Mucosa of stomach (tissue), 1 donor: Measurements from ENCODE around the gene MCU.

Experiments used
- H3K27me3 ChIP-seq: one replicate; pipeline ENCODE4 v1.7.0; 2013; ENCODE audit warnings: mild to moderate bottlenecking, low read length; ENCODE audit not compliant: control insufficient read depth, insufficient read depth
- H3K36me3 ChIP-seq: one replicate; pipeline ENCODE4 v1.7.0; 2013; ENCODE audit warnings: low read length; ENCODE audit not compliant: control insufficient read depth, insufficient read depth
- H3K4me1 ChIP-seq: one replicate; pipeline ENCODE4 v1.7.0; 2013; ENCODE audit warnings: mild to moderate bottlenecking, low read length; ENCODE audit not compliant: control insufficient read depth, insufficient read depth
- H3K4me3 ChIP-seq: one replicate; pipeline ENCODE4 v1.7.0; 2013; ENCODE audit warnings: low read length
- H3K9ac ChIP-seq: one replicate; pipeline ENCODE4 v1.7.0; 2013; ENCODE audit warnings: mild to moderate bottlenecking, low read length, moderate library complexity
- H3K9me3 ChIP-seq: one replicate; pipeline ENCODE4 v1.7.0; 2013; ENCODE audit warnings: mild to moderate bottlenecking, low read length, moderate library complexity; ENCODE audit not compliant: control insufficient read depth
- donor health status: Pancreatic carcinoma.

The MCU gene

GRCh38 chr10:72842164-72842563 is 150.2 kb downstream of the MCU start:
- Histone ChIP-seq H3K9me3 (no peaks in the 10 kb centered on the region), H3K9ac (no peak overlapping the region), H3K4me1 (no peaks in the 10 kb centered on the region), H3K36me3 (no peaks in the 10 kb centered on the region), H3K27me3 (no peaks in the 10 kb centered on the region), H3K4me3 (no peak overlapping the region)

- H3K4me3 ChIP-seq, result no peak overlapping the region
- H3K9ac ChIP-seq, result no peak overlapping the region
- no peaks in the 10 kb centered on the region for H3K27me3 ChIP-seq
- no peaks in the 10 kb centered on the region for H3K36me3 ChIP-seq
- no peaks in the 10 kb centered on the region for H3K4me1 ChIP-seq
- H3K9me3 ChIP-seq, result no peaks in the 10 kb centered on the region
These were observed 154.3 kb downstream of the MCU start for GRCh38 chr10:72846238-72846637.

- Histone ChIP-seq H3K9ac (no peak overlapping the region), H3K4me3 (no peak overlapping the region), H3K27me3 (no peaks in the 10 kb centered on the region), H3K4me1 (no peaks in the 10 kb centered on the region), H3K36me3 (no peaks in the 10 kb centered on the region), H3K9me3 (no peaks in the 10 kb centered on the region)
These were observed 155.7 kb downstream of the MCU start for GRCh38 chr10:72847681-72848080.

DNA sequence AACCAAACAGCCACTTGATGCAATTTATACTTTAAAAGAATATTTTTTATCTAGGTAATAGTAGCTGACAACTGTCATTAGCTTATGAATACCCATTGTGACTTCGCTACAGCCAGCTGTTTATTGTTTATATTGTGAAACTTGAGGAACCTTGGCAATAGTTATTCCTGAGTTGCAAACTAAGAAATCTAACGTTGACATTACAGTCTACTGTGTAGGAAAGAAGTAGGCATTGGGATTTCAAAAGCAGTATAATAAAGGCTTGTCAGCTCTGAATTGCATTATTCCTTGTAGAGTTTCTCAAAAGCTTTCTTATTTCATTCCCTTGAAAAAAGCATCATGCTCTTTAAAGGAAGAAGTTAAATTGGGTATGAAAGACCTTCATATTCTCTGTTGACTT is 158.9 kb downstream of the MCU start:
- no peaks in the 10 kb centered on the region for H3K36me3 ChIP-seq

GRCh38 chr10:72851509-72851908 is 159.6 kb downstream of the MCU start:
- Histone ChIP-seq H3K4me3 (no peak overlapping the region), H3K27me3 (no peaks in the 10 kb centered on the region), H3K4me1 (no peaks in the 10 kb centered on the region), H3K9me3 (no peaks in the 10 kb centered on the region), H3K36me3 (no peaks in the 10 kb centered on the region), H3K9ac (no peak overlapping the region)

More for the DNA sequence above, 158.9 kb downstream of the MCU start:
- no peak overlapping the region for H3K9ac ChIP-seq
- no peaks in the 10 kb centered on the region for H3K27me3 ChIP-seq
- no peaks in the 10 kb centered on the region for H3K9me3 ChIP-seq
- no peak overlapping the region for H3K4me3 ChIP-seq
- no peaks in the 10 kb centered on the region for H3K4me1 ChIP-seq

- Histone ChIP-seq H3K9me3 (no peaks in the 10 kb centered on the region), H3K4me3 (no peak overlapping the region), H3K36me3 (no peaks in the 10 kb centered on the region), H3K4me1 (no peaks in the 10 kb centered on the region), H3K27me3 (no peaks in the 10 kb centered on the region), H3K9ac (no peak overlapping the region)
These were observed 160.6 kb downstream of the MCU start for GRCh38 chr10:72852508-72852907.

- Histone ChIP-seq H3K9ac (no peak overlapping the region), H3K9me3 (no peaks in the 10 kb centered on the region), H3K4me1 (no peaks in the 10 kb centered on the region), H3K36me3 (no peaks in the 10 kb centered on the region), H3K4me3 (no peak overlapping the region), H3K27me3 (no peaks in the 10 kb centered on the region)
These were observed 163.2 kb downstream of the MCU start for GRCh38 chr10:72855129-72855528.

- no peak overlapping the region for H3K4me3 ChIP-seq
- no peak overlapping the region for H3K9ac ChIP-seq
- H3K4me1 ChIP-seq, result no peaks in the 10 kb centered on the region
- no peaks in the 10 kb centered on the region for H3K36me3 ChIP-seq
- no peaks in the 10 kb centered on the region for H3K9me3 ChIP-seq
- no peaks in the 10 kb centered on the region for H3K27me3 ChIP-seq
These were observed 163.8 kb downstream of the MCU start for GRCh38 chr10:72855790-72856189.

DNA sequence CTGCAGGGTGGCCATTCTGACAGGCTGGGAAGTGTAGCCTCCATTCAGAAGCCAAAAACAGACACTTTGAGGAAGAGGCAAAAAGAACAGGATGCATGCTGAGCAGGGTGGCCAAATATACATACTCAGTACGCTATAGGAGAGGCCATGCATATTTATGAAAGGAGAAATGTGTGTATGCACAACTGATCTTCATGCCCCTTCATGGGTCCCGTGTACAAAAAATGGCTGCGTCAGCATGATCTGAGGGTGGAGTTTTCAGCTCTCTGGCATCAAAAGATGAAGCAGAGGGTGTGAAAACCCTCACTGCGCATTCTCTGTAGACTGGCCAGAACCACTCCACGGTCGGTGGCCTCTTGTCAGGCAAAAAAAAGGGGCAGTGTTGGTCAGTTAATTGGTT is 166.1 kb downstream of the MCU start:
- Histone ChIP-seq H3K36me3 (peaks cover 6% of the 10 kb centered on the region), H3K4me1 (no peaks in the 10 kb centered on the region), H3K9me3 (no peaks in the 10 kb centered on the region), H3K27me3 (no peaks in the 10 kb centered on the region), H3K9ac (no peak overlapping the region), H3K4me3 (no peak overlapping the region)

GRCh38 chr10:72862957-72863356 is 171.0 kb downstream of the MCU start:
- H3K4me3 ChIP-seq, result no peak overlapping the region
- no peaks in the 10 kb centered on the region for H3K4me1 ChIP-seq
- H3K9me3 ChIP-seq, result no peaks in the 10 kb centered on the region
- peaks cover 6% of the 10 kb centered on the region for H3K36me3 ChIP-seq
- H3K27me3 ChIP-seq, result no peaks in the 10 kb centered on the region
- no peak overlapping the region for H3K9ac ChIP-seq

GRCh38 chr10:72875250-72876055 is 183.5 kb downstream of the MCU start:
- peaks cover 5% of the 10 kb centered on the region for H3K4me1 ChIP-seq
- H3K36me3 ChIP-seq, result no peaks in the 10 kb centered on the region
- no peaks in the 10 kb centered on the region for H3K9me3 ChIP-seq
- H3K4me3 ChIP-seq, result no peak overlapping the region
- no peak overlapping the region for H3K9ac ChIP-seq
- no peaks in the 10 kb centered on the region for H3K27me3 ChIP-seq

- Histone ChIP-seq H3K9ac (no peak overlapping the region), H3K4me3 (no peak overlapping the region), H3K27me3 (no peaks in the 10 kb centered on the region), H3K9me3 (no peaks in the 10 kb centered on the region), H3K36me3 (peaks cover 3% of the 10 kb centered on the region), H3K4me1 (peaks cover under 1% of the 10 kb centered on the region)
These were observed 187.3 kb downstream of the MCU start for GRCh38 chr10:72879245-72879644.

- Histone ChIP-seq H3K9ac (no peak overlapping the region), H3K27me3 (no peaks in the 10 kb centered on the region), H3K4me1 (no peaks in the 10 kb centered on the region), H3K36me3 (peaks cover 3% of the 10 kb centered on the region), H3K9me3 (no peaks in the 10 kb centered on the region), H3K4me3 (no peak overlapping the region)
These were observed 189.3 kb downstream of the MCU start for GRCh38 chr10:72881291-72881690.
